K562 (cell line): Measurements from ENCODE around the gene MED17. TPM values are rescaled to one million over a fixed set of nuclear protein-coding genes. Genes with fewer than 3 reads are reported as not detected.

Experiments
- ATAC-seq: fragments of 200-7000 bp; cut with Tn5 transposase; 3 replicates; pipeline ENCODE4 v1.9.1; 2020; ENCODE audit warnings: moderate library complexity
- BruUV-seq: library from RNA; stranded (reverse); fragments of 400-500 nt; replicated peaks from 2 replicates; lab custom pipeline; 2021; lab: Mats Ljungman, UMichigan
- CTCF ChIA-PET: fragments of 300-600 bp; formaldehyde crosslinking; extraction: SDS; loops from one replicate; lab custom pipeline; 2021; ENCODE audit warnings: low intra/inter-chr PET ratio; lab: Yijun Ruan, JAX
- POLR2A ChIA-PET: fragments of 300-600, 350-650 bp; sonication (Branson Sonifier 250); formaldehyde crosslinking; extraction: SDS; loops from one replicate; lab custom pipeline; 2021; ENCODE audit warnings: antibody characterized with exemption, inconsistent platforms; lab: Yijun Ruan, JAX
- DNase-seq, 4 experiments: peaks; one replicate each; pipeline versions ENCODE4 v3.0.0 to v3.0.0-alpha.2; 2011 to 2018; ENCODE audit warnings: low spot score in 3 of 4, mixed read lengths in 3 of 4; ENCODE audit errors: extremely low read depth in 1 of 4
- FAIRE-seq: peaks from 2 replicates; lab custom pipeline; 2011; peaks lifted over from hg19 to GRCh38; lab: Jason Lieb, UNC
- H2AFZ ChIP-seq: 2 replicates; pipeline ENCODE4 v1.6.0; 2011; ENCODE audit warnings: low read depth, low read length, control low read depth, inconsistent platforms
- H3K27ac ChIP-seq: fragments of 200-600 bp; 3 replicates; pipeline ENCODE4 v1.8.0; 2011; ENCODE audit warnings: low read depth, mild to moderate bottlenecking, control low read depth, inconsistent platforms, low read length, moderate library complexity, mixed read lengths; ENCODE audit errors: extremely low read depth
- H3K27me3 ChIP-seq, 2 experiments: fragments of 300-600 bp in 1 of 2; 2 replicates in 1 of 2; 3 replicates in 1 of 2; pipeline versions ENCODE4 v1.6.0 to v1.8.0; 2011; ENCODE audit warnings: inconsistent platforms in 2 of 2, low read length in 2 of 2, mild to moderate bottlenecking in 1 of 2, mixed read lengths in 1 of 2, moderate library complexity in 1 of 2; ENCODE audit not compliant: control insufficient read depth in 2 of 2, insufficient read depth in 2 of 2
- H3K36me3 ChIP-seq: fragments of 300-600 bp; 3 replicates; pipeline ENCODE4 v1.8.0; 2011; ENCODE audit warnings: mild to moderate bottlenecking, low read length, inconsistent platforms; ENCODE audit not compliant: control insufficient read depth, insufficient read depth
- H3K4me1 ChIP-seq, 2 experiments: fragments of 200-600 bp in 1 of 2; replicated peaks in 1 of 2; 2 replicates in 1 of 2; 3 replicates in 1 of 2; pipeline versions ENCODE4 v1.5.1 to v1.8.0; 2011; ENCODE audit warnings: inconsistent platforms in 2 of 2, low read length in 2 of 2, mild to moderate bottlenecking in 1 of 2, mixed read lengths in 1 of 2, moderate library complexity in 1 of 2; ENCODE audit not compliant: control insufficient read depth in 2 of 2, insufficient read depth in 2 of 2
- H3K4me2 ChIP-seq: 2 replicates; pipeline ENCODE4 v1.6.1; 2011; ENCODE audit warnings: low read length, control low read depth, inconsistent platforms, mixed read lengths; ENCODE audit not compliant: insufficient read depth
- H3K4me3 ChIP-seq: fragments of 200-600 bp; sonication (generic), shearing (Covaris generic); 2 replicates; pipeline ENCODE4 v1.5.1; 2016; ENCODE audit warnings: control low read depth, inconsistent platforms
- H3K79me2 ChIP-seq: fragments of 200-600 bp; 3 replicates; pipeline ENCODE4 v1.8.0; 2011; ENCODE audit warnings: low read length, inconsistent platforms; ENCODE audit not compliant: control insufficient read depth, insufficient read depth
- H3K9ac ChIP-seq, 2 experiments: 2 replicates each; pipeline versions ENCODE4 v1.6.0 to v1.6.1; 2011; ENCODE audit warnings: low read depth in 2 of 2, low read length in 2 of 2, control low read depth in 1 of 2, inconsistent platforms in 1 of 2, mild to moderate bottlenecking in 1 of 2, mixed read lengths in 1 of 2; ENCODE audit not compliant: insufficient read depth in 1 of 2
- H3K9me1 ChIP-seq: one replicate; pipeline ENCODE4 v1.6.0; 2011; ENCODE audit warnings: inconsistent platforms, mild to moderate bottlenecking, low read length, moderate library complexity; ENCODE audit not compliant: control insufficient read depth, insufficient read depth
- H3K9me3 ChIP-seq: replicated peaks from 2 replicates; pipeline ENCODE4 v1.5.1; 2011; ENCODE audit warnings: low read depth, low read length, inconsistent platforms; ENCODE audit not compliant: control insufficient read depth, insufficient read depth
- H4K20me1 ChIP-seq: replicated peaks from 2 replicates; pipeline ENCODE4 v1.6.1; 2011; ENCODE audit warnings: low read length, inconsistent platforms, mixed read lengths; ENCODE audit not compliant: control insufficient read depth, insufficient read depth
- PRDM10 ChIP-seq: fragments of 450-650 bp; IDR thresholded peaks from 2 replicates; pipeline ENCODE4 v1.6.1; 2018; ENCODE audit not compliant: partially characterized antibody
- PURB ChIP-seq: sonication (generic); formaldehyde crosslinking; IDR thresholded peaks from 2 replicates; pipeline ENCODE4 v1.9.0; 2021; ENCODE audit warnings: low read depth, mild to moderate bottlenecking, missing genetic modification reagents
- RFX5 ChIP-seq: IDR thresholded peaks from 2 replicates; pipeline ENCODE4 v1.6.1; 2011; ENCODE audit warnings: low read depth, mild to moderate bottlenecking, improper control_type of control experiment, low read length
- WGBS: fragments of 100-300 bp; shearing (Covaris generic); methylation state at CpG from one replicate; pipeline ENCODE4 v1.1.6; 2016; ENCODE audit warnings: low coverage, mixed read lengths; ENCODE audit not compliant: insufficient coverage; ENCODE audit errors: missing lambda C conversion rate; 5-methylcytosine and 5-hydroxymethylcytosine counted together
- in situ Hi-C: fragments of 300-500 bp; cut with MboI; formaldehyde crosslinking; loops from 4 replicates; pipeline ENCODE4 v1.15.0; 2018; ENCODE audit warnings: inconsistent platforms, mixed read lengths
- intact Hi-C: fragments of 100-400 bp; cut with micrococcal nuclease; formaldehyde crosslinking; loops from 2 replicates; pipeline ENCODE4 v1.14.2; 2022
- polyA plus RNA-seq, 8 experiments: library from polyadenylated mRNA; depleted of rRNA in 4 of 8; stranded (reverse) in 5 of 8; unstranded in 3 of 8; fragments of >200 nt; fragmentation: Nextera tagmentation in 2 of 8; fragmentation: Illumina TruSeq in 1 of 8; extraction: Ambion mirVana in 2 of 8; extraction: Trizol in 1 of 8; gene quantifications; 2 replicates each; pipeline versions ENCODE4 v1.2.1 to v1.2.3, GENCODE V29; 2011 to 2014; ENCODE audit warnings: inconsistent platforms in 1 of 8, missing spikeins in 1 of 8
- total RNA-seq, 7 experiments: library from RNA; depleted of rRNA in 6 of 7; stranded (reverse); fragments of >200 nt in 6 of 7; fragmentation: Illumina TruSeq in 2 of 7; extraction: Trizol in 2 of 7; gene quantifications; 2 replicates each; pipeline versions ENCODE4 v1.2.1 to v1.2.3, GENCODE V29; 2011 to 2021; ENCODE audit warnings: low replicate concordance in 1 of 7

Gene MED17
- total and polyA plus RNA-seq, 9 of the 15 experiments (the other 6 are each of a cell fraction or from before 2014, with no cell fraction given), result 6.7 to 34.7 (median 26.8) TPM

GRCh38 chr11:93852242-93852641, 68.2 kb downstream of the MED17 start:
- H3K4me1 ChIP-seq, result peaks cover 4 to 10% of the 10 kb centered on the region in 2 experiments; a peak in 2 of 5 replicates
- POLR2A ChIA-PET, result no interaction called here
- H3K9ac ChIP-seq, result no peak overlapping the region
- no peak overlapping the region for H3K4me2 ChIP-seq
- TF ChIP-seq PURB (CRISPR knock-in tag) (no peak), RFX5 (no peak), PRDM10 (no peak)
- in situ Hi-C loops, result no loop called here
- no peak overlapping the region for H2AFZ ChIP-seq
- intact Hi-C loops, result no loop called here
- peaks cover 6 to 31% of the 10 kb centered on the region in 2 experiments; a peak in 3 of 5 replicates for H3K27me3 ChIP-seq
- no peak for FAIRE-seq
- H3K36me3 ChIP-seq, result no peaks in the 10 kb centered on the region
- no peaks in the 10 kb centered on the region for H3K9me3 ChIP-seq
- no peak overlapping the region for H3K4me3 ChIP-seq
- no peaks in the 10 kb centered on the region for H3K9me1 ChIP-seq
- 19% methylated on average over 5 of the region's 5 CpGs for WGBS
- H4K20me1 ChIP-seq, result 0 out of 2 replicates have a peak, but pooled peaks cover 4% of the 10 kb centered on the region
- DNase-seq, result no peak
- BruUV-seq, result no TSS peak
- no peaks in the 10 kb centered on the region for H3K79me2 ChIP-seq
- H3K27ac ChIP-seq, result no peak overlapping the region
- CTCF ChIA-PET, result no interaction called here
- ATAC-seq, result no peak
